SK-N-SH (cell line): Measurements from ENCODE around the gene NRG4. TPM values are rescaled to one million over a fixed set of nuclear protein-coding genes. Genes with fewer than 3 reads are reported as not detected.

Experiments used
- CTCF ChIA-PET: fragments of 300-600, 350-600 bp; formaldehyde crosslinking; extraction: SDS; loops from one replicate; lab custom pipeline; 2021; lab: Yijun Ruan, JAX
- POLR2A ChIA-PET: fragments of 350-600 bp; sonication (Branson Sonifier 250); formaldehyde crosslinking; extraction: SDS; loops from one replicate; lab custom pipeline; 2020; ENCODE audit warnings: antibody characterized with exemption, inconsistent platforms; lab: Yijun Ruan, JAX
- DNase-seq: peaks from one replicate; pipeline ENCODE4 v3.0.0; 2012
- H2AFZ ChIP-seq: fragments of 200-600 bp; sonication (generic); 2 replicates; pipeline ENCODE4 v1.8.1; 2016; ENCODE audit warnings: antibody characterized with exemption, mild to moderate bottlenecking, low read depth
- H3F3A ChIP-seq: fragments of 200-600 bp; sonication (generic); replicated peaks from 2 replicates; pipeline ENCODE3; 2016; ENCODE audit warnings: antibody characterized with exemption, mild to moderate bottlenecking; ENCODE audit not compliant: insufficient read depth
- H3K27ac ChIP-seq, 2 experiments: fragments of 200-500 bp in 1 of 2; fragments of 200-600 bp in 1 of 2; sonication (Bioruptor generic) in 1 of 2; sonication (generic), shearing (Covaris generic) in 1 of 2; 2 replicates each; pipeline versions ENCODE4 v1.5.1 to v1.6.1; 2014 to 2016; ENCODE audit warnings: low read depth in 2 of 2, inconsistent platforms in 1 of 2, low read length in 1 of 2, mild to moderate bottlenecking in 1 of 2, mixed read lengths in 1 of 2
- H3K27me3 ChIP-seq: fragments of 200-600 bp; sonication (generic), shearing (Covaris generic); 2 replicates; pipeline ENCODE4 v1.6.1; 2016; ENCODE audit warnings: mixed run types; ENCODE audit not compliant: insufficient read depth
- H3K36me3 ChIP-seq, 2 experiments: fragments of 200-500 bp in 1 of 2; fragments of 200-600 bp in 1 of 2; sonication (Bioruptor generic) in 1 of 2; sonication (generic) in 1 of 2; replicated peaks in 1 of 2; 2 replicates each; pipeline versions ENCODE3 to v1.5.1; 2014 to 2016; ENCODE audit warnings: low read length in 1 of 2, mild to moderate bottlenecking in 1 of 2; ENCODE audit not compliant: insufficient read depth in 2 of 2, control insufficient read depth in 1 of 2
- H3K4me1 ChIP-seq, 2 experiments: fragments of 200-500 bp in 1 of 2; fragments of 200-600 bp in 1 of 2; sonication (Bioruptor generic) in 1 of 2; sonication (generic), shearing (Covaris generic) in 1 of 2; 2 replicates each; pipeline versions ENCODE4 v1.5.1 to v1.6.1; 2014 to 2016; ENCODE audit warnings: low read depth in 1 of 2, low read length in 1 of 2, mixed run types in 1 of 2; ENCODE audit not compliant: insufficient read depth in 2 of 2, control insufficient read depth in 1 of 2
- H3K4me2 ChIP-seq: fragments of 200-600 bp; sonication (generic), shearing (Covaris generic); 2 replicates; pipeline ENCODE4 v1.6.1; 2017; ENCODE audit warnings: mixed run types
- H3K4me3 ChIP-seq, 2 experiments: fragments of 200-500 bp in 1 of 2; fragments of 200-600 bp in 1 of 2; sonication (Bioruptor generic) in 1 of 2; sonication (generic), shearing (Covaris generic) in 1 of 2; 2 replicates each; pipeline versions ENCODE4 v1.5.1 to v1.8.1; 2014 to 2016; ENCODE audit warnings: low read depth in 2 of 2, inconsistent platforms in 1 of 2, low read length in 1 of 2, mild to moderate bottlenecking in 1 of 2, mixed read lengths in 1 of 2, moderate library complexity in 1 of 2
- H3K79me2 ChIP-seq: fragments of 200-600 bp; sonication (generic); 2 replicates; pipeline ENCODE4 v1.8.1; 2017; ENCODE audit warnings: mild to moderate bottlenecking; ENCODE audit not compliant: insufficient read depth
- H3K9ac ChIP-seq: fragments of 200-600 bp; sonication (generic); 2 replicates; pipeline ENCODE4 v1.6.1; 2017; ENCODE audit warnings: mixed run types
- H3K9me2 ChIP-seq: fragments of 200-600 bp; sonication (generic); 2 replicates; pipeline ENCODE4 v1.6.1; 2017; ENCODE audit warnings: mixed run types
- H3K9me3 ChIP-seq: fragments of 200-600 bp; sonication (generic); 2 replicates; pipeline ENCODE4 v1.6.1; 2017; ENCODE audit warnings: mixed run types, mild to moderate bottlenecking, moderate library complexity
- H4K20me1 ChIP-seq: fragments of 200-600 bp; sonication (generic); 2 replicates; pipeline ENCODE4 v1.6.1; 2017; ENCODE audit warnings: mild to moderate bottlenecking, mixed run types; ENCODE audit not compliant: insufficient read depth
- CHD2 ChIP-seq: fragments of 150-350 bp; IDR thresholded peaks from 2 replicates; pipeline ENCODE4 v1.6.1; 2018; ENCODE audit warnings: low read length; ENCODE audit not compliant: partially characterized antibody
- ELF1 ChIP-seq: IDR thresholded peaks from 2 replicates; pipeline ENCODE4 v1.4.0; 2012
- EZH2phosphoT487 ChIP-seq: fragments of 200-600 bp; sonication (generic); IDR thresholded peaks from 2 replicates; pipeline ENCODE4 v1.6.1; 2017; ENCODE audit warnings: low read depth, mixed run types, mild to moderate bottlenecking, antibody characterized with exemption, moderate library complexity, borderline replicate concordance
- FOXM1 ChIP-seq: IDR thresholded peaks from 2 replicates; pipeline ENCODE4 v1.4.0; 2012; ENCODE audit warnings: low read depth, mild to moderate bottlenecking
- GABPA ChIP-seq: IDR thresholded peaks from 2 replicates; pipeline ENCODE4 v1.4.0; 2012; ENCODE audit warnings: low read depth, mild to moderate bottlenecking
- GATA2 ChIP-seq: sonication (generic); formaldehyde crosslinking; IDR thresholded peaks from 2 replicates; pipeline ENCODE4 v1.5.0; 2020; ENCODE audit warnings: mild to moderate bottlenecking, missing genetic modification reagents
- IRF3 ChIP-seq: fragments of 150-350 bp; IDR thresholded peaks from 2 replicates; pipeline ENCODE4 v1.6.1; 2016; ENCODE audit warnings: mild to moderate bottlenecking, low read depth, low read length
- NRF1 ChIP-seq: IDR thresholded peaks from 2 replicates; pipeline ENCODE4 v1.6.1; 2012; ENCODE audit warnings: low read depth, mild to moderate bottlenecking, low read length
- RCOR1 ChIP-seq: fragments of 150-350 bp; IDR thresholded peaks from 2 replicates; pipeline ENCODE4 v1.6.1; 2017; ENCODE audit warnings: antibody characterized with exemption, low read length
- RFX5 ChIP-seq: IDR thresholded peaks from 2 replicates; pipeline ENCODE4 v1.6.1; 2012; ENCODE audit warnings: mild to moderate bottlenecking, improper control_type of control experiment, low read length
- SIN3A ChIP-seq: IDR thresholded peaks from 2 replicates; pipeline ENCODE4 v1.6.1; 2012; ENCODE audit warnings: low read depth, mild to moderate bottlenecking, low read length, moderate library complexity, borderline replicate concordance
- TAF1 ChIP-seq: IDR thresholded peaks from 2 replicates; pipeline ENCODE4 v1.6.1; 2012; ENCODE audit warnings: low read depth, mild to moderate bottlenecking, low read length, moderate library complexity, borderline replicate concordance
- TCF12 ChIP-seq: IDR thresholded peaks from 2 replicates; pipeline ENCODE4 v1.4.0; 2012
- TEAD4 ChIP-seq: IDR thresholded peaks from 2 replicates; pipeline ENCODE4 v1.4.0; 2012; ENCODE audit warnings: mild to moderate bottlenecking, borderline replicate concordance; ENCODE audit not compliant: insufficient read depth
- WGBS: methylation state at CpG from one replicate; pipeline ENCODE4 v1.1.6; 2017; ENCODE audit warnings: low lambda C conversion rate; 5-methylcytosine and 5-hydroxymethylcytosine counted together
- polyA plus RNA-seq, 3 experiments: library from polyadenylated mRNA; depleted of rRNA; stranded (reverse); fragments of >200 nt; gene quantifications; 2 replicates each; pipeline ENCODE4 v1.2.3, GENCODE V29; 2012
- TF ChIP-seq, protein P1 (sequence below): IDR thresholded peaks from 2 replicates; pipeline ENCODE4 v1.6.1; 2012; ENCODE audit warnings: mild to moderate bottlenecking, low read depth, low read length, moderate library complexity
- TF ChIP-seq, protein P2 (sequence below): IDR thresholded peaks from 2 replicates; pipeline ENCODE4; 2012
- TF ChIP-seq, protein P3 (sequence below): fragments of 200-600 bp; sonication (generic); IDR thresholded peaks from 2 replicates; pipeline ENCODE4 v1.6.1; 2017; ENCODE audit warnings: antibody characterized with exemption, mild to moderate bottlenecking, moderate library complexity

NRG4 gene
- polyA plus RNA-seq, 1 of the 3 experiments (the other 2 are of a cell fraction): not detected

- H3K79me2 ChIP-seq: no peaks in the 10 kb centered on the region
- no peaks in the 10 kb centered on the region for H3K9me3 ChIP-seq
- no peaks in the 10 kb centered on the region for H3K36me3 ChIP-seq
- DNase-seq: no peak
- peak overlapping the region; percentile 91; the same call in 1 of the 2 replicates for H2AFZ ChIP-seq
- H3K4me3 ChIP-seq: peak overlapping the region; percentile 61 to 62
- H3K9ac ChIP-seq: no peak overlapping the region
- peaks cover 37% of the 10 kb centered on the region for H3K27me3 ChIP-seq
- H3K9me2 ChIP-seq: no peaks in the 10 kb centered on the region
- no peaks in the 10 kb centered on the region for H4K20me1 ChIP-seq
- CTCF ChIA-PET: interaction anchor here (0.7 to 12.0 kb wide), 14 partner anchors 17 to 278 kb away, joined by 3 to 322 read pairs (median 4); no protein-coding TSS in a partner anchor
- H3K4me2 ChIP-seq: peak overlapping the region; percentile 80
- POLR2A ChIA-PET: interaction anchor here (1.3 kb wide), 1 partner anchor 79 kb away, joined by 5 read pairs; no protein-coding TSS in a partner anchor
- no peak overlapping the region; a peak in 1 of 4 replicates for H3K27ac ChIP-seq
- 29% methylated on average over 17 of the region's 20 CpGs for WGBS
- TF ChIP-seq TAF1 (no peak), SIN3A (no peak), CHD2 (no peak), NRF1 (no peak), GABPA (no peak), FOXM1 (no peak), ELF1 (no peak), RFX5 (no peak), RCOR1 (no peak), EZH2phosphoT487 (no peak), IRF3 (no peak), TCF12 (no peak), TEAD4 (no peak), GATA2 (CRISPR knock-in tag) (no peak)
- TF ChIP-seq, protein P1, sequence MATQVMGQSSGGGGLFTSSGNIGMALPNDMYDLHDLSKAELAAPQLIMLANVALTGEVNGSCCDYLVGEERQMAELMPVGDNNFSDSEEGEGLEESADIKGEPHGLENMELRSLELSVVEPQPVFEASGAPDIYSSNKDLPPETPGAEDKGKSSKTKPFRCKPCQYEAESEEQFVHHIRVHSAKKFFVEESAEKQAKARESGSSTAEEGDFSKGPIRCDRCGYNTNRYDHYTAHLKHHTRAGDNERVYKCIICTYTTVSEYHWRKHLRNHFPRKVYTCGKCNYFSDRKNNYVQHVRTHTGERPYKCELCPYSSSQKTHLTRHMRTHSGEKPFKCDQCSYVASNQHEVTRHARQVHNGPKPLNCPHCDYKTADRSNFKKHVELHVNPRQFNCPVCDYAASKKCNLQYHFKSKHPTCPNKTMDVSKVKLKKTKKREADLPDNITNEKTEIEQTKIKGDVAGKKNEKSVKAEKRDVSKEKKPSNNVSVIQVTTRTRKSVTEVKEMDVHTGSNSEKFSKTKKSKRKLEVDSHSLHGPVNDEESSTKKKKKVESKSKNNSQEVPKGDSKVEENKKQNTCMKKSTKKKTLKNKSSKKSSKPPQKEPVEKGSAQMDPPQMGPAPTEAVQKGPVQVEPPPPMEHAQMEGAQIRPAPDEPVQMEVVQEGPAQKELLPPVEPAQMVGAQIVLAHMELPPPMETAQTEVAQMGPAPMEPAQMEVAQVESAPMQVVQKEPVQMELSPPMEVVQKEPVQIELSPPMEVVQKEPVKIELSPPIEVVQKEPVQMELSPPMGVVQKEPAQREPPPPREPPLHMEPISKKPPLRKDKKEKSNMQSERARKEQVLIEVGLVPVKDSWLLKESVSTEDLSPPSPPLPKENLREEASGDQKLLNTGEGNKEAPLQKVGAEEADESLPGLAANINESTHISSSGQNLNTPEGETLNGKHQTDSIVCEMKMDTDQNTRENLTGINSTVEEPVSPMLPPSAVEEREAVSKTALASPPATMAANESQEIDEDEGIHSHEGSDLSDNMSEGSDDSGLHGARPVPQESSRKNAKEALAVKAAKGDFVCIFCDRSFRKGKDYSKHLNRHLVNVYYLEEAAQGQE: no peak
- TF ChIP-seq, protein P2, sequence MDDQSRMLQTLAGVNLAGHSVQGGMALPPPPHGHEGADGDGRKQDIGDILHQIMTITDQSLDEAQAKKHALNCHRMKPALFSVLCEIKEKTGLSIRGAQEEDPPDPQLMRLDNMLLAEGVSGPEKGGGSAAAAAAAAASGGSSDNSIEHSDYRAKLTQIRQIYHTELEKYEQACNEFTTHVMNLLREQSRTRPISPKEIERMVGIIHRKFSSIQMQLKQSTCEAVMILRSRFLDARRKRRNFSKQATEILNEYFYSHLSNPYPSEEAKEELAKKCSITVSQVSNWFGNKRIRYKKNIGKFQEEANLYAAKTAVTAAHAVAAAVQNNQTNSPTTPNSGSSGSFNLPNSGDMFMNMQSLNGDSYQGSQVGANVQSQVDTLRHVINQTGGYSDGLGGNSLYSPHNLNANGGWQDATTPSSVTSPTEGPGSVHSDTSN: no peak
- TF ChIP-seq, protein P3, sequence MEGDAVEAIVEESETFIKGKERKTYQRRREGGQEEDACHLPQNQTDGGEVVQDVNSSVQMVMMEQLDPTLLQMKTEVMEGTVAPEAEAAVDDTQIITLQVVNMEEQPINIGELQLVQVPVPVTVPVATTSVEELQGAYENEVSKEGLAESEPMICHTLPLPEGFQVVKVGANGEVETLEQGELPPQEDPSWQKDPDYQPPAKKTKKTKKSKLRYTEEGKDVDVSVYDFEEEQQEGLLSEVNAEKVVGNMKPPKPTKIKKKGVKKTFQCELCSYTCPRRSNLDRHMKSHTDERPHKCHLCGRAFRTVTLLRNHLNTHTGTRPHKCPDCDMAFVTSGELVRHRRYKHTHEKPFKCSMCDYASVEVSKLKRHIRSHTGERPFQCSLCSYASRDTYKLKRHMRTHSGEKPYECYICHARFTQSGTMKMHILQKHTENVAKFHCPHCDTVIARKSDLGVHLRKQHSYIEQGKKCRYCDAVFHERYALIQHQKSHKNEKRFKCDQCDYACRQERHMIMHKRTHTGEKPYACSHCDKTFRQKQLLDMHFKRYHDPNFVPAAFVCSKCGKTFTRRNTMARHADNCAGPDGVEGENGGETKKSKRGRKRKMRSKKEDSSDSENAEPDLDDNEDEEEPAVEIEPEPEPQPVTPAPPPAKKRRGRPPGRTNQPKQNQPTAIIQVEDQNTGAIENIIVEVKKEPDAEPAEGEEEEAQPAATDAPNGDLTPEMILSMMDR: no peak
- TF ChIP-seq, all 33 proteins: peak for 0
- Histone ChIP-seq H3K4me1 (peaks cover 5 to 11% of the 10 kb centered on the region in 2 experiments; a peak in 3 of 4 replicates), H3F3A (no peaks in the 10 kb centered on the region)
Measured at GRCh38 chr15:76060118-76060989, 48.1 kb upstream of the NRG4 start.
